Stimulated activated CD4-positive, alpha-beta T cell treated with anti-CD3 and anti-CD28 coated beads, Interleukin-1b, Interleukin-23, amount 100 ng/mL, for 4 hours (primary cell): Measurements from ENCODE around the gene LRRN2.

Experiments
- DNase-seq, 2 donors: peaks; one replicate each; pipeline ENCODE4 v3.0.0-alpha.2; 2020; ENCODE audit warnings: low read depth in 2 of 2

Gene LRRN2

GRCh38 chr1:204712708-204713430 is 27.3 kb upstream of the LRRN2 start:
- DNase-seq: no peak

GRCh38 chr1:204711947-204712701 is 26.6 kb upstream of the LRRN2 start:
- no peak for DNase-seq

- no peak for DNase-seq
These were observed 25.8 kb upstream of the LRRN2 start for GRCh38 chr1:204711103-204711946.

- no peak for DNase-seq
These were observed 24.7 kb upstream of the LRRN2 start for GRCh38 chr1:204709960-204710912.

- DNase-seq: no peak
These were observed 23.5 kb upstream of the LRRN2 start for GRCh38 chr1:204709021-204709420.

- DNase-seq: no peak
These were observed 21.4 kb upstream of the LRRN2 start for GRCh38 chr1:204706838-204707509.

GRCh38 chr1:204705888-204706837 is 20.6 kb upstream of the LRRN2 start:
- DNase-seq: no peak

- no peak for DNase-seq
These were observed 19.9 kb upstream of the LRRN2 start for GRCh38 chr1:204705493-204705811.

- no peak for DNase-seq
These were observed 19.4 kb upstream of the LRRN2 start for GRCh38 chr1:204704794-204705492.

GRCh38 chr1:204703826-204704612 is 18.5 kb upstream of the LRRN2 start:
- no peak for DNase-seq

GRCh38 chr1:204703268-204703664 is 17.7 kb upstream of the LRRN2 start:
- DNase-seq: no peak

GRCh38 chr1:204702552-204703267 is 17.2 kb upstream of the LRRN2 start:
- DNase-seq: no peak

- DNase-seq: no peak
These were observed 15.7 kb upstream of the LRRN2 start for GRCh38 chr1:204701229-204701628.

GRCh38 chr1:204697893-204698292 is 12.4 kb upstream of the LRRN2 start:
- no peak for DNase-seq

- DNase-seq: no peak
These were observed 11.1 kb upstream of the LRRN2 start for GRCh38 chr1:204696606-204697005.

- DNase-seq: no peak
These were observed 10.2 kb upstream of the LRRN2 start for GRCh38 chr1:204695692-204696091.

- no peak for DNase-seq
These were observed 8.6 kb upstream of the LRRN2 start for GRCh38 chr1:204694145-204694544.
